Fibroblast of lung (primary cell): Measurements from ENCODE around the gene ILF2. TPM values are rescaled to one million over a fixed set of nuclear protein-coding genes. Genes with fewer than 3 reads are reported as not detected.
"Not testable (repeated sequence)": the region's sequence is repeated elsewhere in the genome, so short reads cannot be mapped to it uniquely, and the experiment has no call there.

Source experiments
- DNase-seq, 2 donors: peaks; one replicate each; pipeline versions ENCODE4 v3.0.0 to v3.0.0-alpha.2; 2010; ENCODE audit warnings: low read depth in 2 of 2
- H2AFZ ChIP-seq: 2 replicates; pipeline ENCODE4 v1.5.1; 2012; ENCODE audit warnings: low read length, control low read depth, inconsistent platforms
- H3K27ac ChIP-seq: 2 replicates; pipeline ENCODE4 v1.5.1; 2011; ENCODE audit warnings: low read length, control low read depth; ENCODE audit not compliant: insufficient read depth
- H3K27me3 ChIP-seq: 2 replicates; pipeline ENCODE4 v1.5.1; 2011; ENCODE audit warnings: mild to moderate bottlenecking, low read length; ENCODE audit not compliant: control insufficient read depth, insufficient read depth
- H3K36me3 ChIP-seq: 2 replicates; pipeline ENCODE4 v1.5.1; 2011; ENCODE audit warnings: low read length; ENCODE audit not compliant: control insufficient read depth, insufficient read depth
- H3K4me1 ChIP-seq: 2 replicates; pipeline ENCODE4 v1.5.1; 2011; ENCODE audit warnings: low read length; ENCODE audit not compliant: control insufficient read depth, insufficient read depth; ENCODE audit errors: extremely low read depth
- H3K4me2 ChIP-seq: 2 replicates; pipeline ENCODE4 v1.5.1; 2011; ENCODE audit warnings: low read length, control low read depth; ENCODE audit not compliant: insufficient read depth; ENCODE audit errors: extremely low read depth
- H3K4me3 ChIP-seq, 4 experiments: fragments of 200-600 bp in 1 of 4; sonication (generic) in 1 of 4; replicated peaks in 1 of 4; 2 replicates each; pipeline ENCODE4 v1.5.1; 2011 to 2016; ENCODE audit warnings: low read length in 4 of 4, low read depth in 3 of 4, mild to moderate bottlenecking in 3 of 4, control low read depth in 2 of 4, inconsistent platforms in 1 of 4, mixed read lengths in 1 of 4; ENCODE audit not compliant: insufficient read depth in 1 of 4; ENCODE audit errors: control extremely low read depth in 1 of 4
- H3K79me2 ChIP-seq: 2 replicates; pipeline ENCODE4 v1.5.1; 2012; ENCODE audit warnings: mild to moderate bottlenecking, low read length, inconsistent platforms; ENCODE audit not compliant: control insufficient read depth, insufficient read depth
- H3K9ac ChIP-seq: 2 replicates; pipeline ENCODE4 v1.5.1; 2011; ENCODE audit warnings: mild to moderate bottlenecking, low read length, control low read depth; ENCODE audit not compliant: insufficient read depth
- H3K9me3 ChIP-seq: 2 replicates; pipeline ENCODE4 v1.5.1; 2012; ENCODE audit warnings: low read depth, low read length; ENCODE audit not compliant: control insufficient read depth, insufficient read depth
- H4K20me1 ChIP-seq: 2 replicates; pipeline ENCODE4 v1.5.1; 2011; ENCODE audit warnings: low read length; ENCODE audit not compliant: control insufficient read depth, insufficient read depth; ENCODE audit errors: extremely low read depth
- CTCF ChIP-seq, 2 donors: IDR thresholded peaks in 1 of 2; conservative IDR thresholded peaks in 1 of 2; 1 replicate in 1 of 2; 2 replicates in 1 of 2; pipeline ENCODE4 v1.5.1; 2011 to 2012; ENCODE audit warnings: low read length in 2 of 2, control low read depth in 1 of 2, inconsistent platforms in 1 of 2, low read depth in 1 of 2, mild to moderate bottlenecking in 1 of 2
- EZH2 ChIP-seq: IDR thresholded peaks from 2 replicates; pipeline ENCODE4 v1.5.1; 2012; ENCODE audit warnings: low read length, control low read depth, mild to moderate bottlenecking; ENCODE audit errors: missing control alignments
- polyA plus RNA-seq, 2 donors: library from polyadenylated mRNA; depleted of rRNA in 1 of 2; stranded (reverse) in 1 of 2; unstranded in 1 of 2; fragments of >200 nt; gene quantifications; 2 replicates each; pipeline ENCODE4 v1.2.1, GENCODE V29; 2011 to 2012; ENCODE audit warnings: missing spikeins in 1 of 2
- total RNA-seq: library from RNA; depleted of rRNA; stranded (reverse); fragments of >200 nt; gene quantifications from 2 replicates; pipeline ENCODE4 v1.2.1, GENCODE V29; 2014

Gene ILF2
- total and polyA plus RNA-seq, 2 donors (not counting 1 experiment from before 2014, with no cell fraction given), result 135 to 235 TPM

GRCh38 chr1:153640861-153641260 is 29.9 kb downstream of the ILF2 start:
- H2AFZ ChIP-seq, result no peak overlapping the region
- no peaks in the 10 kb centered on the region for H3K27me3 ChIP-seq
- no peaks in the 10 kb centered on the region for H4K20me1 ChIP-seq
- no peak for TF ChIP-seq CTCF (conservative IDR thresholded peaks at IDR 0.05 in 1 of 2, IDR thresholded peaks at IDR 0.05 in 1 of 2; ENCODE audit: low read depth in 1 of 2, low read length in 2 of 2)
- TF ChIP-seq EZH2, result no peak
- H3K4me3 ChIP-seq, result no peak overlapping the region
- H3K36me3 ChIP-seq, result peaks cover 31% of the 10 kb centered on the region
- H3K27ac ChIP-seq, result no peak overlapping the region
- no peak overlapping the region for H3K4me2 ChIP-seq
- no peak for DNase-seq
- H3K9ac ChIP-seq, result no peak overlapping the region
- H3K79me2 ChIP-seq, result peaks cover 20% of the 10 kb centered on the region
- no peaks in the 10 kb centered on the region for H3K4me1 ChIP-seq
- H3K9me3 ChIP-seq, result no peaks in the 10 kb centered on the region

GRCh38 chr1:153640213-153640612 is 30.6 kb downstream of the ILF2 start:
- not testable (repeated sequence) for H3K4me2 ChIP-seq, H3K27ac ChIP-seq, H3K27me3 ChIP-seq, H3K9me3 ChIP-seq, H3K4me1 ChIP-seq, H3K4me3 ChIP-seq, H4K20me1 ChIP-seq, DNase-seq, H2AFZ ChIP-seq, H3K9ac ChIP-seq
- Histone ChIP-seq H3K36me3 (peaks cover 31% of the 10 kb centered on the region), H3K79me2 (peaks cover 27% of the 10 kb centered on the region)

- no peaks in the 10 kb centered on the region for H3K9me3 ChIP-seq
- no peak overlapping the region for H3K27ac ChIP-seq
- no peak overlapping the region for H3K9ac ChIP-seq
- no peaks in the 10 kb centered on the region for H3K27me3 ChIP-seq
- no peak overlapping the region for H3K4me2 ChIP-seq
- no peaks in the 10 kb centered on the region for H3K4me1 ChIP-seq
- no peaks in the 10 kb centered on the region for H4K20me1 ChIP-seq
- no peak overlapping the region for H3K4me3 ChIP-seq
- DNase-seq, result no peak
- H3K36me3 ChIP-seq, result peaks cover 28% of the 10 kb centered on the region
- TF ChIP-seq CTCF (conservative IDR thresholded peaks at IDR 0.05 in 1 of 2, IDR thresholded peaks at IDR 0.05 in 1 of 2; ENCODE audit: low read depth in 1 of 2, low read length in 2 of 2), result no peak
- TF ChIP-seq EZH2, result no peak
- peaks cover 35% of the 10 kb centered on the region for H3K79me2 ChIP-seq
- H2AFZ ChIP-seq, result no peak overlapping the region
These were observed 31.5 kb downstream of the ILF2 start for GRCh38 chr1:153639280-153639679.
